HCT116 (cell line): ENCODE measurements around the gene SETX. TPM values are rescaled to one million over a fixed set of nuclear protein-coding genes. Genes with fewer than 3 reads are reported as not detected.

Experiments used
- ATAC-seq: fragments of 200-7000 bp; cut with Tn5 transposase; 2 replicates; pipeline ENCODE4 v1.9.1; 2020; ENCODE audit warnings: mild to moderate bottlenecking, moderate library complexity
- BruUV-seq: library from RNA; stranded (reverse); fragments of 400-500 nt; replicated peaks from 2 replicates; lab custom pipeline; 2021; lab: Mats Ljungman, UMichigan
- CTCF ChIA-PET: fragments of 300-600 bp; sonication (Branson Sonifier 250); formaldehyde crosslinking; loops from one replicate; lab custom pipeline; 2021; ENCODE audit warnings: antibody characterized with exemption; lab: Charles Lee
- POLR2A ChIA-PET: fragments of 300-600, 350-600 bp; sonication (Branson Sonifier 250); formaldehyde crosslinking; loops from one replicate; lab custom pipeline; 2021; ENCODE audit warnings: antibody characterized with exemption; lab: Charles Lee
- RAD21 ChIA-PET, 2 experiments: fragments of 300-600 bp; sonication (Branson Sonifier 250); formaldehyde crosslinking; loops; one replicate each; lab custom pipeline; 2023; ENCODE audit warnings: low total read pairs in 2 of 2; ENCODE audit not compliant: uncharacterized antibody in 2 of 2, unreplicated experiment in 2 of 2, low non-redundant PET in 1 of 2; lab: Charles Lee
- DNase-seq: peaks from one replicate; pipeline ENCODE4 v3.0.0-alpha.2; 2010; ENCODE audit warnings: low read depth, low spot score
- H2AFZ ChIP-seq: fragments of 200-600 bp; shearing (Covaris generic), sonication (generic); 2 replicates; pipeline ENCODE4 v1.6.1; 2017; ENCODE audit warnings: low read depth, mixed run types, mixed read lengths, antibody characterized with exemption, low read length; ENCODE audit not compliant: poor library complexity, severe bottlenecking
- H3K27ac ChIP-seq: 2 replicates; pipeline ENCODE4 v1.5.1; 2012; ENCODE audit warnings: low read depth, low read length
- H3K27me3 ChIP-seq: fragments of 200-600 bp; sonication (generic); 2 replicates; pipeline ENCODE4 v1.6.1; 2016; ENCODE audit warnings: mixed run types, low read length, mixed read lengths; ENCODE audit not compliant: insufficient read depth
- H3K36me3 ChIP-seq, 2 experiments: fragments of 200-500 bp in 1 of 2; fragments of 200-600 bp in 1 of 2; sonication (Bioruptor generic) in 1 of 2; sonication (generic) in 1 of 2; 2 replicates each; pipeline versions ENCODE4 v1.5.1 to v1.6.1; 2014 to 2016; ENCODE audit warnings: low read length in 2 of 2, inconsistent platforms in 1 of 2, mixed read lengths in 1 of 2, mixed run types in 1 of 2; ENCODE audit not compliant: insufficient read depth in 2 of 2, control insufficient read depth in 1 of 2
- H3K4me1 ChIP-seq, 2 experiments: fragments of 200-600 bp in 1 of 2; sonication (generic) in 1 of 2; 2 replicates each; pipeline versions ENCODE4 v1.5.1 to v1.6.1; 2012 to 2017; ENCODE audit warnings: low read length in 2 of 2, inconsistent platforms in 1 of 2, mild to moderate bottlenecking in 1 of 2, mixed read lengths in 1 of 2, mixed run types in 1 of 2, moderate library complexity in 1 of 2; ENCODE audit not compliant: insufficient read depth in 2 of 2, control insufficient read depth in 1 of 2
- H3K4me2 ChIP-seq: fragments of 200-600 bp; sonication (generic); 2 replicates; pipeline ENCODE4 v1.6.1; 2017; ENCODE audit warnings: mixed run types, low read length, mixed read lengths
- H3K4me3 ChIP-seq, 2 experiments: fragments of 200-600 bp in 1 of 2; sonication (generic) in 1 of 2; replicated peaks in 1 of 2; 2 replicates each; pipeline ENCODE4 v1.5.1; 2011 to 2016; ENCODE audit warnings: low read length in 2 of 2, control low read depth in 1 of 2, low read depth in 1 of 2, mild to moderate bottlenecking in 1 of 2, mixed read lengths in 1 of 2, mixed run types in 1 of 2
- H3K79me2 ChIP-seq: fragments of 200-600 bp; sonication (generic); 2 replicates; pipeline ENCODE4 v1.6.1; 2017; ENCODE audit warnings: mild to moderate bottlenecking, mixed run types, low read length, moderate library complexity, mixed read lengths; ENCODE audit not compliant: insufficient read depth
- H3K9ac ChIP-seq: fragments of 200-600 bp; sonication (generic); 2 replicates; pipeline ENCODE4 v1.6.1; 2016; ENCODE audit warnings: low read length, mixed read lengths
- H3K9me2 ChIP-seq: fragments of 200-600 bp; sonication (generic), shearing (Covaris generic); 2 replicates; pipeline ENCODE4 v1.6.1; 2017; ENCODE audit warnings: mixed run types, mild to moderate bottlenecking, moderate library complexity; ENCODE audit not compliant: insufficient read depth
- H3K9me3 ChIP-seq, 2 experiments: fragments of 200-500 bp in 1 of 2; fragments of 200-600 bp in 1 of 2; sonication (Bioruptor generic) in 1 of 2; sonication (generic) in 1 of 2; 2 replicates each; pipeline ENCODE4 v1.6.1; 2014 to 2017; ENCODE audit warnings: low read length in 2 of 2, mixed read lengths in 2 of 2, inconsistent platforms in 1 of 2, low read depth in 1 of 2, mild to moderate bottlenecking in 1 of 2, mixed run types in 1 of 2, moderate library complexity in 1 of 2; ENCODE audit not compliant: control insufficient read depth in 1 of 2, insufficient read depth in 1 of 2
- H4K20me1 ChIP-seq: fragments of 200-600 bp; sonication (generic), shearing (Covaris generic); 2 replicates; pipeline ENCODE4 v1.6.1; 2017; ENCODE audit warnings: mixed run types, mild to moderate bottlenecking, moderate library complexity; ENCODE audit not compliant: insufficient read depth
- CEBPB ChIP-seq: IDR thresholded peaks from 2 replicates; pipeline ENCODE4 v1.6.1; 2012; ENCODE audit warnings: low read depth
- ELF1 ChIP-seq: IDR thresholded peaks from 2 replicates; pipeline ENCODE4 v1.6.1; 2012; ENCODE audit warnings: low read depth, borderline replicate concordance
- FOSL1 ChIP-seq: IDR thresholded peaks from 2 replicates; pipeline ENCODE4 v1.6.1; 2012; ENCODE audit warnings: low read depth
- POLR2AphosphoS5 ChIP-seq: IDR thresholded peaks from 2 replicates; pipeline ENCODE4 v1.6.1; 2011; ENCODE audit warnings: mild to moderate bottlenecking, low read depth, low read length, moderate library complexity
- SP1 ChIP-seq: IDR thresholded peaks from 2 replicates; pipeline ENCODE4 v1.6.1; 2012; ENCODE audit warnings: low read depth
- TCF7L2 ChIP-seq: IDR thresholded peaks from 2 replicates; pipeline ENCODE4 v1.7.0; 2011; ENCODE audit warnings: borderline replicate concordance, inconsistent platforms; ENCODE audit not compliant: insufficient read depth, insufficient read length; ENCODE audit errors: extremely low read depth
- ZNF274 ChIP-seq: fragments of 200-500 bp; sonication (Bioruptor generic); IDR thresholded peaks from 2 replicates; pipeline ENCODE4 v1.6.1; 2014; ENCODE audit warnings: mild to moderate bottlenecking, low read depth, low read length, inconsistent platforms
- intact Hi-C: fragments of 100-400 bp; cut with micrococcal nuclease; formaldehyde crosslinking; loops from 2 replicates; pipeline ENCODE4 v1.10.0; 2022
- total RNA-seq: library from RNA; stranded (reverse); gene quantifications from one replicate; pipeline ENCODE4 v1.2.1, GENCODE V29; 2021; ENCODE audit not compliant: unreplicated experiment
- TF ChIP-seq, protein P1 (sequence below): IDR thresholded peaks from 2 replicates; pipeline ENCODE4 v1.6.1; 2012; ENCODE audit warnings: low read depth
- TF ChIP-seq, protein P2 (sequence below): IDR thresholded peaks from 2 replicates; pipeline ENCODE4 v1.6.1; 2011; ENCODE audit warnings: mild to moderate bottlenecking, low read length, moderate library complexity; ENCODE audit not compliant: insufficient replicate concordance; ENCODE audit errors: extremely low read depth
- TF ChIP-seq, protein P3 (sequence below): IDR thresholded peaks from 2 replicates; pipeline ENCODE4 v1.6.1; 2012
- TF ChIP-seq, protein P4 (sequence below), 3 experiments: fragments of 200-600 bp in 1 of 3; sonication (generic) in 1 of 3; IDR thresholded peaks in 2 of 3; conservative IDR thresholded peaks in 1 of 3; 2 replicates each; pipeline ENCODE4 v1.5.1; 2012 to 2017; ENCODE audit warnings: low read depth in 2 of 3, low read length in 2 of 3, antibody characterized with exemption in 1 of 3, borderline replicate concordance in 1 of 3, control low read depth in 1 of 3, mild to moderate bottlenecking in 1 of 3, mixed read lengths in 1 of 3, mixed run types in 1 of 3, moderate library complexity in 1 of 3; ENCODE audit not compliant: insufficient read depth in 1 of 3
- TF ChIP-seq, protein P5 (sequence below): IDR thresholded peaks from 2 replicates; pipeline ENCODE4 v1.6.1; 2012

Gene SETX
- total RNA-seq, 1 experiment from 2014 or later: 38.5 TPM

DNA sequence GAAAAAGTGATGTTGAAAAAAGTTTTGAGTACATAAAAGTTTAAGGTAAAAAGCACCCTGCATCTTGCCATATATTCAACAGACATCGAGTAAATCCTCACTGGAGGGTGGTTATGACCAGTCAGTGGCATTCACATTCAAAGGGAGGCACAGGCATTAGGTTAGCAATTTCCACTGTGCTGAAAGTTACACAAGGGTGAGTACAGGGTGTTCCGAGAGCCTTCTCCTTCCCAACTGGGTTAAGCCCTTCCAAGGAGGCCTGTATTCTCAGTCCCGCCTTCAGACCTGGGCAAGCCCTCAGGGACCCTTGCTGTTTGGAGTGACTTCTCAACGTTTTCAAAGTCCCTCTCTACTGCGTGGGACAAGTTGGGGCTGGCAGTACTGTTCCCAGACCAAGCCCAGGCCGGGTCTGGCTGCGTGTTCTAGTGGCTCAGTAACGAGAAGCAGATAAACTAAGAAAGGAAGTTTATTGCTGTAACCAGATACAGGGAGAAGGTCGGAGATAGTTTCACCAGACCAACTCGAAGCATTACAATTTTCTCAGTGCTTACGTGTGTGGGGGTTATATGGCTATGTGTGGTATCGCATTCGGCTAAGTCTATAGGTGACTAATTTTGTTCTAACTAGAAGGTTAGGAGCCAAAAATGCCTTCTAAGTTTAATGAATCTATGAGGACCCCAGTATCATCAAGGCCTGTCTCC is 13.0 kb upstream of the SETX start:
- no TSS peak for BruUV-seq
- H3K79me2 ChIP-seq: no peaks in the 10 kb centered on the region
- POLR2A ChIA-PET: no interaction called here
- H3K9me2 ChIP-seq: no peaks in the 10 kb centered on the region
- H3K4me2 ChIP-seq: no peak overlapping the region
- no peak for DNase-seq
- H3K36me3 ChIP-seq: no peaks in the 10 kb centered on the region
- intact Hi-C loops: no loop called here
- no peak overlapping the region for H3K9ac ChIP-seq
- CTCF ChIA-PET: no interaction called here
- H3K27me3 ChIP-seq: no peaks in the 10 kb centered on the region
- no peak overlapping the region for H2AFZ ChIP-seq
- no peak overlapping the region for H3K4me3 ChIP-seq
- 0 out of 4 replicates have a peak, but pooled peaks cover 0 to 2% of the 10 kb centered on the region in 2 experiments for H3K4me1 ChIP-seq
- H3K9me3 ChIP-seq: no peaks in the 10 kb centered on the region
- no peak for ATAC-seq
- H4K20me1 ChIP-seq: no peaks in the 10 kb centered on the region
- TF ChIP-seq TCF7L2 (no peak), ELF1 (no peak), SP1 (no peak), CEBPB (no peak), FOSL1 (no peak), ZNF274 (no peak), POLR2AphosphoS5 (no peak)
- TF ChIP-seq, protein P1, sequence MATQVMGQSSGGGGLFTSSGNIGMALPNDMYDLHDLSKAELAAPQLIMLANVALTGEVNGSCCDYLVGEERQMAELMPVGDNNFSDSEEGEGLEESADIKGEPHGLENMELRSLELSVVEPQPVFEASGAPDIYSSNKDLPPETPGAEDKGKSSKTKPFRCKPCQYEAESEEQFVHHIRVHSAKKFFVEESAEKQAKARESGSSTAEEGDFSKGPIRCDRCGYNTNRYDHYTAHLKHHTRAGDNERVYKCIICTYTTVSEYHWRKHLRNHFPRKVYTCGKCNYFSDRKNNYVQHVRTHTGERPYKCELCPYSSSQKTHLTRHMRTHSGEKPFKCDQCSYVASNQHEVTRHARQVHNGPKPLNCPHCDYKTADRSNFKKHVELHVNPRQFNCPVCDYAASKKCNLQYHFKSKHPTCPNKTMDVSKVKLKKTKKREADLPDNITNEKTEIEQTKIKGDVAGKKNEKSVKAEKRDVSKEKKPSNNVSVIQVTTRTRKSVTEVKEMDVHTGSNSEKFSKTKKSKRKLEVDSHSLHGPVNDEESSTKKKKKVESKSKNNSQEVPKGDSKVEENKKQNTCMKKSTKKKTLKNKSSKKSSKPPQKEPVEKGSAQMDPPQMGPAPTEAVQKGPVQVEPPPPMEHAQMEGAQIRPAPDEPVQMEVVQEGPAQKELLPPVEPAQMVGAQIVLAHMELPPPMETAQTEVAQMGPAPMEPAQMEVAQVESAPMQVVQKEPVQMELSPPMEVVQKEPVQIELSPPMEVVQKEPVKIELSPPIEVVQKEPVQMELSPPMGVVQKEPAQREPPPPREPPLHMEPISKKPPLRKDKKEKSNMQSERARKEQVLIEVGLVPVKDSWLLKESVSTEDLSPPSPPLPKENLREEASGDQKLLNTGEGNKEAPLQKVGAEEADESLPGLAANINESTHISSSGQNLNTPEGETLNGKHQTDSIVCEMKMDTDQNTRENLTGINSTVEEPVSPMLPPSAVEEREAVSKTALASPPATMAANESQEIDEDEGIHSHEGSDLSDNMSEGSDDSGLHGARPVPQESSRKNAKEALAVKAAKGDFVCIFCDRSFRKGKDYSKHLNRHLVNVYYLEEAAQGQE: no peak
- TF ChIP-seq, protein P2, sequence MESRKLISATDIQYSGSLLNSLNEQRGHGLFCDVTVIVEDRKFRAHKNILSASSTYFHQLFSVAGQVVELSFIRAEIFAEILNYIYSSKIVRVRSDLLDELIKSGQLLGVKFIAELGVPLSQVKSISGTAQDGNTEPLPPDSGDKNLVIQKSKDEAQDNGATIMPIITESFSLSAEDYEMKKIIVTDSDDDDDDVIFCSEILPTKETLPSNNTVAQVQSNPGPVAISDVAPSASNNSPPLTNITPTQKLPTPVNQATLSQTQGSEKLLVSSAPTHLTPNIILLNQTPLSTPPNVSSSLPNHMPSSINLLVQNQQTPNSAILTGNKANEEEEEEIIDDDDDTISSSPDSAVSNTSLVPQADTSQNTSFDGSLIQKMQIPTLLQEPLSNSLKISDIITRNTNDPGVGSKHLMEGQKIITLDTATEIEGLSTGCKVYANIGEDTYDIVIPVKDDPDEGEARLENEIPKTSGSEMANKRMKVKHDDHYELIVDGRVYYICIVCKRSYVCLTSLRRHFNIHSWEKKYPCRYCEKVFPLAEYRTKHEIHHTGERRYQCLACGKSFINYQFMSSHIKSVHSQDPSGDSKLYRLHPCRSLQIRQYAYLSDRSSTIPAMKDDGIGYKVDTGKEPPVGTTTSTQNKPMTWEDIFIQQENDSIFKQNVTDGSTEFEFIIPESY: no peak
- TF ChIP-seq, protein P3, sequence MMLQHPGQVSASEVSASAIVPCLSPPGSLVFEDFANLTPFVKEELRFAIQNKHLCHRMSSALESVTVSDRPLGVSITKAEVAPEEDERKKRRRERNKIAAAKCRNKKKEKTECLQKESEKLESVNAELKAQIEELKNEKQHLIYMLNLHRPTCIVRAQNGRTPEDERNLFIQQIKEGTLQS: no peak
- TF ChIP-seq, protein P4, sequence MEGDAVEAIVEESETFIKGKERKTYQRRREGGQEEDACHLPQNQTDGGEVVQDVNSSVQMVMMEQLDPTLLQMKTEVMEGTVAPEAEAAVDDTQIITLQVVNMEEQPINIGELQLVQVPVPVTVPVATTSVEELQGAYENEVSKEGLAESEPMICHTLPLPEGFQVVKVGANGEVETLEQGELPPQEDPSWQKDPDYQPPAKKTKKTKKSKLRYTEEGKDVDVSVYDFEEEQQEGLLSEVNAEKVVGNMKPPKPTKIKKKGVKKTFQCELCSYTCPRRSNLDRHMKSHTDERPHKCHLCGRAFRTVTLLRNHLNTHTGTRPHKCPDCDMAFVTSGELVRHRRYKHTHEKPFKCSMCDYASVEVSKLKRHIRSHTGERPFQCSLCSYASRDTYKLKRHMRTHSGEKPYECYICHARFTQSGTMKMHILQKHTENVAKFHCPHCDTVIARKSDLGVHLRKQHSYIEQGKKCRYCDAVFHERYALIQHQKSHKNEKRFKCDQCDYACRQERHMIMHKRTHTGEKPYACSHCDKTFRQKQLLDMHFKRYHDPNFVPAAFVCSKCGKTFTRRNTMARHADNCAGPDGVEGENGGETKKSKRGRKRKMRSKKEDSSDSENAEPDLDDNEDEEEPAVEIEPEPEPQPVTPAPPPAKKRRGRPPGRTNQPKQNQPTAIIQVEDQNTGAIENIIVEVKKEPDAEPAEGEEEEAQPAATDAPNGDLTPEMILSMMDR (IDR thresholded peaks at IDR 0.05 in 2 of 3, conservative IDR thresholded peaks at IDR 0.05 in 1 of 3; ENCODE audit: borderline replicate concordance in 1 of 3, insufficient read depth in 1 of 3, low read depth in 2 of 3, low read length in 2 of 3): no peak
- TF ChIP-seq, protein P5, sequence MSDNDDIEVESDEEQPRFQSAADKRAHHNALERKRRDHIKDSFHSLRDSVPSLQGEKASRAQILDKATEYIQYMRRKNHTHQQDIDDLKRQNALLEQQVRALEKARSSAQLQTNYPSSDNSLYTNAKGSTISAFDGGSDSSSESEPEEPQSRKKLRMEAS: no peak
- no peak overlapping the region for H3K27ac ChIP-seq
- RAD21 ChIA-PET: no interaction called here
